Kidney epithelial cell (primary cell): ENCODE data around the gene KDELR3. TPM values are rescaled to one million over a fixed set of nuclear protein-coding genes. Genes with fewer than 3 reads are reported as not detected.

ENCODE experiments used
- total RNA-seq: library from RNA; depleted of rRNA; stranded (reverse); fragments of >200 nt; gene quantifications from 2 replicates; pipeline ENCODE4 v1.2.3, GENCODE V29; 2015

KDELR3 gene
- total RNA-seq, 1 donor from 2014 or later: 17.0 TPM

Other genes starting within 250 kb of the KDELR3 start
- gene TMEM184B, start 195.1 kb upstream of the KDELR3 start, total RNA-seq: 42.6 and 76.8 TPM in 2 replicates
- gene CSNK1E, start 150.7 kb upstream of the KDELR3 start, total RNA-seq: 208 and 217 TPM in 2 replicates
- not detected in 2 replicates for gene KCNJ4, start 12.9 kb upstream of the KDELR3 start, total RNA-seq
- 333 and 445 TPM in 2 replicates for gene DDX17, start 38.2 kb downstream of the KDELR3 start, total RNA-seq
- 0.75 and 1.5 TPM in 2 replicates for gene DMC1, start 102.1 kb downstream of the KDELR3 start, total RNA-seq
- 2.3 and 5.8 TPM in 2 replicates for gene FAM227A, start 188.3 kb downstream of the KDELR3 start, total RNA-seq
- 23.7 and 25.0 TPM in 2 replicates for gene CBY1, start 188.5 kb downstream of the KDELR3 start, total RNA-seq
- gene TOMM22, start 213.9 kb downstream of the KDELR3 start, total RNA-seq: 56.4 and 76.7 TPM in 2 replicates
- 97.3 and 110 TPM in 2 replicates for gene JOSD1, start 232.8 kb downstream of the KDELR3 start, total RNA-seq
- gene GTPBP1, start 237.8 kb downstream of the KDELR3 start, total RNA-seq: 33.0 and 35.4 TPM in 2 replicates